GM12878 (cell line): Measurements from ENCODE around the gene ADAP1. TPM values are rescaled to one million over a fixed set of nuclear protein-coding genes. Genes with fewer than 3 reads are reported as not detected.
A peak's percentile ranks its signal among the peaks of the same experiment; 100 is the strongest.

Source experiments
- ASH2L ChIP-seq: fragments of 300-600, 200-600 bp; sonication (generic); IDR thresholded peaks from 2 replicates; pipeline ENCODE4 v1.6.1; 2017; ENCODE audit warnings: low read depth, mild to moderate bottlenecking, borderline replicate concordance
- CBX5 ChIP-seq: sonication (generic); IDR thresholded peaks from 2 replicates; pipeline ENCODE4 v1.6.1; 2016; ENCODE audit warnings: low read depth, moderate library complexity, mild to moderate bottlenecking, inconsistent platforms
- EP300 ChIP-seq, 2 experiments: fragments of 150-350 bp in 1 of 2; IDR thresholded peaks; 2 replicates each; pipeline ENCODE4 v1.6.1; 2011 to 2012; ENCODE audit warnings: low read depth in 2 of 2, low read length in 2 of 2, borderline replicate concordance in 1 of 2, improper control_type of control experiment in 1 of 2, inconsistent platforms in 1 of 2; ENCODE audit not compliant: control insufficient read depth in 1 of 2
- GABPA ChIP-seq: IDR thresholded peaks from 2 replicates; pipeline ENCODE4 v1.6.1; 2014; ENCODE audit warnings: antibody characterized with exemption, low read depth, mild to moderate bottlenecking, inconsistent platforms
- KDM1A ChIP-seq: fragments of 200-600 bp; sonication (generic); IDR thresholded peaks from 2 replicates; pipeline ENCODE4 v1.6.1; 2016; ENCODE audit warnings: borderline replicate concordance
- LARP7 ChIP-seq: fragments of 450-650 bp; IDR thresholded peaks from 2 replicates; pipeline ENCODE4 v1.6.1; 2017; ENCODE audit warnings: mild to moderate bottlenecking
- MYC ChIP-seq: IDR thresholded peaks from 2 replicates; pipeline ENCODE4 v1.6.1; 2011; ENCODE audit warnings: mild to moderate bottlenecking, low read length, moderate library complexity, inconsistent platforms; ENCODE audit not compliant: insufficient read depth, insufficient replicate concordance, insufficient read length, severe bottlenecking
- NRF1 ChIP-seq: conservative IDR thresholded peaks from 2 replicates; pipeline ENCODE4 v1.6.1; 2011; ENCODE audit warnings: mild to moderate bottlenecking, low read depth, low read length, improper control_type of control experiment
- PAX8 ChIP-seq: fragments of 450-650 bp; IDR thresholded peaks from 2 replicates; pipeline ENCODE4 v1.6.1; 2017; ENCODE audit warnings: mild to moderate bottlenecking, moderate library complexity
- POU2F2 ChIP-seq: IDR thresholded peaks from 3 replicates; pipeline ENCODE4 v1.6.1; 2011; ENCODE audit warnings: low read depth, mild to moderate bottlenecking, low read length, borderline replicate concordance
- RB1 ChIP-seq: fragments of 450-650 bp; formaldehyde crosslinking; IDR thresholded peaks from 2 replicates; pipeline ENCODE4 v1.6.1; 2017; ENCODE audit warnings: mild to moderate bottlenecking, borderline replicate concordance
- RBBP5 ChIP-seq: fragments of 200-600 bp; sonication (generic); conservative IDR thresholded peaks from 2 replicates; pipeline ENCODE4 v1.6.1; 2016
- RCOR1 ChIP-seq: conservative IDR thresholded peaks from 2 replicates; pipeline ENCODE4 v1.6.1; 2012; ENCODE audit warnings: low read depth, low read length, improper control_type of control experiment
- SMAD5 ChIP-seq: IDR thresholded peaks from 2 replicates; pipeline ENCODE4 v1.6.1; 2016; ENCODE audit warnings: antibody characterized with exemption, low read depth
- TARDBP ChIP-seq: IDR thresholded peaks from 2 replicates; pipeline ENCODE4 v1.6.1; 2016; ENCODE audit warnings: borderline replicate concordance
- TCF3 ChIP-seq: IDR thresholded peaks from 2 replicates; pipeline ENCODE4 v1.6.1; 2012; ENCODE audit warnings: low read depth, mild to moderate bottlenecking, low read length, borderline replicate concordance; ENCODE audit not compliant: insufficient read depth
- ZNF384 ChIP-seq: IDR thresholded peaks from 2 replicates; pipeline ENCODE4 v1.6.1; 2012; ENCODE audit warnings: low read depth, mild to moderate bottlenecking, low read length, improper control_type of control experiment, borderline replicate concordance
- polyA plus RNA-seq, 11 experiments: library from polyadenylated mRNA; depleted of rRNA in 4 of 11; unstranded in 6 of 11; stranded (reverse) in 5 of 11; fragments of >200 nt; fragmentation: Nextera tagmentation in 4 of 11; fragmentation: Illumina TruSeq in 1 of 11; extraction: Ambion mirVana in 4 of 11; extraction: Trizol in 1 of 11; gene quantifications; 1 replicate in 1 of 11; 2 replicates in 10 of 11; pipeline versions ENCODE4 v1.2.1 to v1.2.3, GENCODE V29; 2011 to 2016; ENCODE audit warnings: inconsistent platforms in 2 of 11, missing spikeins in 2 of 11, low read depth in 1 of 11
- total RNA-seq, 4 experiments: library from RNA; depleted of rRNA in 3 of 4; stranded (reverse); fragments of >200 nt in 3 of 4; fragmentation: Illumina TruSeq in 1 of 4; extraction: Trizol in 1 of 4; gene quantifications; 2 replicates each; pipeline versions ENCODE4 v1.2.1 to v1.2.3, GENCODE V29; 2013 to 2021
- TF ChIP-seq, protein P1 (sequence below): fragments of 450-650 bp; IDR thresholded peaks from 2 replicates; pipeline ENCODE4 v1.6.1; 2017; ENCODE audit warnings: antibody characterized with exemption, mild to moderate bottlenecking, moderate library complexity
- TF ChIP-seq, protein P2 (sequence below): fragments of 450-650 bp; IDR thresholded peaks from 2 replicates; pipeline ENCODE4 v1.6.1; 2016; ENCODE audit warnings: mild to moderate bottlenecking
- TF ChIP-seq, protein P3 (sequence below): fragments of 450-650 bp; IDR thresholded peaks from 2 replicates; pipeline ENCODE4 v1.6.1; 2016; ENCODE audit warnings: mild to moderate bottlenecking, moderate library complexity, borderline replicate concordance
- TF ChIP-seq, protein P4 (sequence below): IDR thresholded peaks from 2 replicates; pipeline ENCODE4 v1.6.1; 2012; ENCODE audit warnings: low read depth, low read length, improper control_type of control experiment

The ADAP1 gene
- total and polyA plus RNA-seq, 10 of the 15 experiments (the other 5 are each of a cell fraction or from before 2014, with no cell fraction given), result 0.22 to 44.2 (median 22.0) TPM; not detected in 1

DNA sequence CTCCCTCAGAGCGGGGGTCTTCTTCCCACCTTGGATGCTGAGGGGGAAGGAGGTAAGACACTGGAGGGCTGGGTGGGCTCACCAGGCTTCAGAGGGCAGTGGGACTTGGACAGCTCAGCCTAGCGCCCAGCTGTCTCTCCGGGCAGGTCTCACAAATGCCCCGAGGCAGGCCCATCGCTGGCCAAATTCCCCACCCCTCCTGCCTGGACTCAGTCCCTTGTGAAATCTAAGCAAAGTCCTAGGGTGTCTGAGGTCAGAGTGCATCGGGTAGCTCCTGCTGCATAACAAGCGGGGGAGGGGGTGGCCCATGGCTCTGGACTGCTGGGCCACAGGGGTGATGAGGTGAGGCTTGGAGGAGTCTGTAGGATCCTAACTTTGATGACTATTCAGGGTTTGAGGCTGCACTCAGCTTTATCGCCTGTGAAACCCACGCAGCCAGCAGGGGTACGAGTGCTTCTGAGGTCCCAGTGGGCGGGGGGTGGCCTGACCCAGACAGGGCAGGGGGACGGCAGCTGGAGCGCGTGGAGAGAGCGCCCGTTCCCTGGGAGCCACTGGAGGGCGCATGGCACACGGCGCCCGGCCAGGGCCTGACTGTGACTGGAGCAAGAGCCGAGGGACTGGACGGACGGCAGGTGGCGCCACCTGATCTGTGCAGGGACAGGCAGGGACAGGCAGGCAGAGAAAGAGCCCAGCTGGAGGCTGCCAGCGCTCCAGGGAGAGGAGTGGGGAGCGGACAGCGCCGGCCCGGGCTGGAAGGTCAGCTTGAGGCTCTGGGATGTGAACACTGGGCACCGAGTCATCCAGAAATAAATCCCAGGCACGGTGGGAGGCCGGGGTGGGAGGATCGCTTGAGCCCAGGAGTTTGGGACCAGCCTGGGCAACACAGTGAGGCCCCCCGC, 38.5 kb upstream of the ADAP1 start (continued):
- TF ChIP-seq, protein P1, sequence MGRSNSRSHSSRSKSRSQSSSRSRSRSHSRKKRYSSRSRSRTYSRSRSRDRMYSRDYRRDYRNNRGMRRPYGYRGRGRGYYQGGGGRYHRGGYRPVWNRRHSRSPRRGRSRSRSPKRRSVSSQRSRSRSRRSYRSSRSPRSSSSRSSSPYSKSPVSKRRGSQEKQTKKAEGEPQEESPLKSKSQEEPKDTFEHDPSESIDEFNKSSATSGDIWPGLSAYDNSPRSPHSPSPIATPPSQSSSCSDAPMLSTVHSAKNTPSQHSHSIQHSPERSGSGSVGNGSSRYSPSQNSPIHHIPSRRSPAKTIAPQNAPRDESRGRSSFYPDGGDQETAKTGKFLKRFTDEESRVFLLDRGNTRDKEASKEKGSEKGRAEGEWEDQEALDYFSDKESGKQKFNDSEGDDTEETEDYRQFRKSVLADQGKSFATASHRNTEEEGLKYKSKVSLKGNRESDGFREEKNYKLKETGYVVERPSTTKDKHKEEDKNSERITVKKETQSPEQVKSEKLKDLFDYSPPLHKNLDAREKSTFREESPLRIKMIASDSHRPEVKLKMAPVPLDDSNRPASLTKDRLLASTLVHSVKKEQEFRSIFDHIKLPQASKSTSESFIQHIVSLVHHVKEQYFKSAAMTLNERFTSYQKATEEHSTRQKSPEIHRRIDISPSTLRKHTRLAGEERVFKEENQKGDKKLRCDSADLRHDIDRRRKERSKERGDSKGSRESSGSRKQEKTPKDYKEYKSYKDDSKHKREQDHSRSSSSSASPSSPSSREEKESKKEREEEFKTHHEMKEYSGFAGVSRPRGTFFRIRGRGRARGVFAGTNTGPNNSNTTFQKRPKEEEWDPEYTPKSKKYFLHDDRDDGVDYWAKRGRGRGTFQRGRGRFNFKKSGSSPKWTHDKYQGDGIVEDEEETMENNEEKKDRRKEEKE, result no peak
- no peak for TF ChIP-seq RCOR1
- TF ChIP-seq POU2F2, result peak; percentile 85; the same call in 2 of the 3 replicates
- no peak for TF ChIP-seq GABPA
- TF ChIP-seq, protein P2, sequence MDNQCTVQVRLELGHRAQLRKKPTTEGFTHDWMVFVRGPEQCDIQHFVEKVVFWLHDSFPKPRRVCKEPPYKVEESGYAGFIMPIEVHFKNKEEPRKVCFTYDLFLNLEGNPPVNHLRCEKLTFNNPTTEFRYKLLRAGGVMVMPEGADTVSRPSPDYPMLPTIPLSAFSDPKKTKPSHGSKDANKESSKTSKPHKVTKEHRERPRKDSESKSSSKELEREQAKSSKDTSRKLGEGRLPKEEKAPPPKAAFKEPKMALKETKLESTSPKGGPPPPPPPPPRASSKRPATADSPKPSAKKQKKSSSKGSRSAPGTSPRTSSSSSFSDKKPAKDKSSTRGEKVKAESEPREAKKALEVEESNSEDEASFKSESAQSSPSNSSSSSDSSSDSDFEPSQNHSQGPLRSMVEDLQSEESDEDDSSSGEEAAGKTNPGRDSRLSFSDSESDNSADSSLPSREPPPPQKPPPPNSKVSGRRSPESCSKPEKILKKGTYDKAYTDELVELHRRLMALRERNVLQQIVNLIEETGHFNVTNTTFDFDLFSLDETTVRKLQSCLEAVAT, result peak; percentile 79
- TF ChIP-seq, protein P3, sequence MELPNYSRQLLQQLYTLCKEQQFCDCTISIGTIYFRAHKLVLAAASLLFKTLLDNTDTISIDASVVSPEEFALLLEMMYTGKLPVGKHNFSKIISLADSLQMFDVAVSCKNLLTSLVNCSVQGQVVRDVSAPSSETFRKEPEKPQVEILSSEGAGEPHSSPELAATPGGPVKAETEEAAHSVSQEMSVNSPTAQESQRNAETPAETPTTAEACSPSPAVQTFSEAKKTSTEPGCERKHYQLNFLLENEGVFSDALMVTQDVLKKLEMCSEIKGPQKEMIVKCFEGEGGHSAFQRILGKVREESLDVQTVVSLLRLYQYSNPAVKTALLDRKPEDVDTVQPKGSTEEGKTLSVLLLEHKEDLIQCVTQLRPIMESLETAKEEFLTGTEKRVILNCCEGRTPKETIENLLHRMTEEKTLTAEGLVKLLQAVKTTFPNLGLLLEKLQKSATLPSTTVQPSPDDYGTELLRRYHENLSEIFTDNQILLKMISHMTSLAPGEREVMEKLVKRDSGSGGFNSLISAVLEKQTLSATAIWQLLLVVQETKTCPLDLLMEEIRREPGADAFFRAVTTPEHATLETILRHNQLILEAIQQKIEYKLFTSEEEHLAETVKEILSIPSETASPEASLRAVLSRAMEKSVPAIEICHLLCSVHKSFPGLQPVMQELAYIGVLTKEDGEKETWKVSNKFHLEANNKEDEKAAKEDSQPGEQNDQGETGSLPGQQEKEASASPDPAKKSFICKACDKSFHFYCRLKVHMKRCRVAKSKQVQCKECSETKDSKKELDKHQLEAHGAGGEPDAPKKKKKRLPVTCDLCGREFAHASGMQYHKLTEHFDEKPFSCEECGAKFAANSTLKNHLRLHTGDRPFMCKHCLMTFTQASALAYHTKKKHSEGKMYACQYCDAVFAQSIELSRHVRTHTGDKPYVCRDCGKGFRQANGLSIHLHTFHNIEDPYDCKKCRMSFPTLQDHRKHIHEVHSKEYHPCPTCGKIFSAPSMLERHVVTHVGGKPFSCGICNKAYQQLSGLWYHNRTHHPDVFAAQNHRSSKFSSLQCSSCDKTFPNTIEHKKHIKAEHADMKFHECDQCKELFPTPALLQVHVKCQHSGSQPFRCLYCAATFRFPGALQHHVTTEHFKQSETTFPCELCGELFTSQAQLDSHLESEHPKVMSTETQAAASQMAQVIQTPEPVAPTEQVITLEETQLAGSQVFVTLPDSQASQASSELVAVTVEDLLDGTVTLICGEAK, result no peak
- no peak for TF ChIP-seq ASH2L
- TF ChIP-seq, protein P4, sequence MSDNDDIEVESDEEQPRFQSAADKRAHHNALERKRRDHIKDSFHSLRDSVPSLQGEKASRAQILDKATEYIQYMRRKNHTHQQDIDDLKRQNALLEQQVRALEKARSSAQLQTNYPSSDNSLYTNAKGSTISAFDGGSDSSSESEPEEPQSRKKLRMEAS, result peak; percentile 67
- no peak for TF ChIP-seq RBBP5
- TF ChIP-seq SMAD5, result no peak
- TF ChIP-seq MYC, result peak; percentile 37
- TF ChIP-seq CBX5, result no peak
- TF ChIP-seq LARP7, result peak; percentile 81; the same call in 1 of the 2 replicates
- TF ChIP-seq KDM1A, result no peak
- no peak for TF ChIP-seq NRF1
- TF ChIP-seq TARDBP, result 0 out of 2 replicates have a peak, but pooled peaks have one; percentile 69
- no peak for TF ChIP-seq ZNF384
- no peak for TF ChIP-seq EP300 (IDR thresholded peaks at IDR 0.05; ENCODE audit: borderline replicate concordance in 1 of 2, control insufficient read depth in 1 of 2, low read depth in 2 of 2, low read length in 2 of 2)
- TF ChIP-seq RB1, result peak; percentile 76; the same call in 1 of the 2 replicates
- TF ChIP-seq TCF3, result peak; percentile 86; the same call in 1 of the 2 replicates
- no peak for TF ChIP-seq PAX8
